Glutamatergic neuron (in vitro differentiated cells): Measurements from ENCODE around the gene EHD4. TPM values are rescaled to one million over a fixed set of nuclear protein-coding genes. Genes with fewer than 3 reads are reported as not detected.
A peak's percentile ranks its signal among the peaks of the same experiment; 100 is the strongest.

Source experiments
- DNase-seq: peaks from one replicate; pipeline ENCODE4 v3.0.0; 2022
- H3K27ac Mint-ChIP-seq: one replicate; pipeline ENCODE4 v1.8.0; 2020; ENCODE audit warnings: mild to moderate bottlenecking, mixed read lengths, inconsistent platforms; ENCODE audit not compliant: unreplicated experiment
- H3K27me3 Mint-ChIP-seq: one replicate; pipeline ENCODE4 v1.8.0; 2020; ENCODE audit warnings: mild to moderate bottlenecking, moderate library complexity, mixed read lengths, inconsistent platforms; ENCODE audit not compliant: unreplicated experiment
- H3K36me3 Mint-ChIP-seq: one replicate; pipeline ENCODE4 v1.8.0; 2020; ENCODE audit warnings: mild to moderate bottlenecking, mixed read lengths, inconsistent platforms; ENCODE audit not compliant: unreplicated experiment
- H3K4me1 Mint-ChIP-seq: one replicate; pipeline ENCODE4 v1.8.0; 2020; ENCODE audit warnings: mild to moderate bottlenecking, low read depth, mixed read lengths, inconsistent platforms; ENCODE audit not compliant: unreplicated experiment
- H3K4me3 Mint-ChIP-seq: one replicate; pipeline ENCODE4 v1.8.0; 2020; ENCODE audit warnings: mild to moderate bottlenecking, mixed read lengths, inconsistent platforms; ENCODE audit not compliant: unreplicated experiment
- H3K9me3 Mint-ChIP-seq: one replicate; pipeline ENCODE4 v1.8.0; 2020; ENCODE audit warnings: mild to moderate bottlenecking, moderate library complexity, mixed read lengths, inconsistent platforms; ENCODE audit not compliant: unreplicated experiment
- CTCF ChIP-seq: fragments of 200-600 bp; sonication (generic); IDR thresholded peaks from one replicate; pipeline ENCODE4 v1.5.0; 2021; ENCODE audit not compliant: partially characterized antibody, unreplicated experiment
- total RNA-seq: library from RNA; stranded (reverse); fragmentation: NEBNext Ultra II Directional; extraction: Animal tissue kit (Norgen Biotek cat#: 25700); gene quantifications from one replicate; pipeline ENCODE4 v1.2.1, GENCODE V29; 2021; ENCODE audit not compliant: unreplicated experiment

EHD4 gene
- total RNA-seq, 1 donor from 2014 or later: 4.0 TPM

- Mint-ChIP-seq H3K27ac (no peak overlapping the region), H3K4me1 (peaks cover 5% of the 10 kb centered on the region), H3K36me3 (no peaks in the 10 kb centered on the region), H3K4me3 (no peak overlapping the region), H3K9me3 (peaks cover 5% of the 10 kb centered on the region), H3K27me3 (peaks cover 12% of the 10 kb centered on the region)
- TF ChIP-seq CTCF: no peak
- no peak for DNase-seq
Observed at GRCh38 chr15:41970456-41970855, 1.9 kb downstream of the EHD4 start.

- Mint-ChIP-seq H3K4me3 (no peak overlapping the region), H3K36me3 (no peaks in the 10 kb centered on the region), H3K27me3 (peaks cover 12% of the 10 kb centered on the region), H3K4me1 (peaks cover 5% of the 10 kb centered on the region), H3K27ac (no peak overlapping the region), H3K9me3 (peaks cover 5% of the 10 kb centered on the region)
- DNase-seq: no peak
- TF ChIP-seq CTCF: no peak
Observed at GRCh38 chr15:41969851-41970431, 2.4 kb downstream of the EHD4 start.

GRCh38 chr15:41968701-41969100 is 3.7 kb downstream of the EHD4 start:
- DNase-seq: no peak
- H3K9me3 Mint-ChIP-seq: peaks cover 5% of the 10 kb centered on the region
- no peak for TF ChIP-seq CTCF
- H3K4me1 Mint-ChIP-seq: peaks cover 5% of the 10 kb centered on the region
- no peak overlapping the region for H3K4me3 Mint-ChIP-seq
- H3K36me3 Mint-ChIP-seq: no peaks in the 10 kb centered on the region
- peaks cover 12% of the 10 kb centered on the region for H3K27me3 Mint-ChIP-seq
- no peak overlapping the region for H3K27ac Mint-ChIP-seq

GRCh38 chr15:41967506-41968206 is 4.7 kb downstream of the EHD4 start:
- DNase-seq: no peak
- Mint-ChIP-seq H3K9me3 (peaks cover 2% of the 10 kb centered on the region), H3K27me3 (peaks cover 12% of the 10 kb centered on the region), H3K4me3 (no peak overlapping the region), H3K27ac (no peak overlapping the region), H3K4me1 (peaks cover 5% of the 10 kb centered on the region), H3K36me3 (no peaks in the 10 kb centered on the region)
- no peak for TF ChIP-seq CTCF

- Mint-ChIP-seq H3K27ac (no peak overlapping the region), H3K4me3 (peak overlapping the region; percentile 52), H3K9me3 (no peaks in the 10 kb centered on the region), H3K36me3 (peaks cover 3% of the 10 kb centered on the region), H3K27me3 (peaks cover 12% of the 10 kb centered on the region), H3K4me1 (peaks cover 5% of the 10 kb centered on the region)
- no peak for TF ChIP-seq CTCF
- DNase-seq: no peak
Observed at GRCh38 chr15:41966920-41967465, 5.4 kb downstream of the EHD4 start.
